ENCODE data around the gene CALD1.

Gene CALD1

GRCh38 chr7:134787064-134787463 is 7.6 kb downstream of the CALD1 start:
- no peak overlapping the region for H3K4me3 ChIP-seq (ENCODE audit: low read depth, low read length)
- TF ChIP-seq CTCF (IDR thresholded peaks at IDR 0.05; ENCODE audit: low read depth, low read length) = no peak

GRCh38 chr7:134787720-134788119 is 8.3 kb downstream of the CALD1 start:
- TF ChIP-seq CTCF (IDR thresholded peaks at IDR 0.05; ENCODE audit: low read depth, low read length) = no peak
- H3K4me3 ChIP-seq (ENCODE audit: low read depth, low read length) = no peak overlapping the region

GRCh38 chr7:134788191-134788590 is 8.8 kb downstream of the CALD1 start:
- TF ChIP-seq CTCF (IDR thresholded peaks at IDR 0.05; ENCODE audit: low read depth, low read length) = no peak
- no peak overlapping the region for H3K4me3 ChIP-seq (ENCODE audit: low read depth, low read length)

GRCh38 chr7:134789967-134790685 is 10.7 kb downstream of the CALD1 start:
- TF ChIP-seq CTCF (IDR thresholded peaks at IDR 0.05; ENCODE audit: low read depth, low read length) = no peak
- no peak overlapping the region for H3K4me3 ChIP-seq (ENCODE audit: low read depth, low read length)

- no peak for TF ChIP-seq CTCF (IDR thresholded peaks at IDR 0.05; ENCODE audit: low read depth, low read length)
- no peak overlapping the region for H3K4me3 ChIP-seq (ENCODE audit: low read depth, low read length)
These were observed 13.5 kb downstream of the CALD1 start for GRCh38 chr7:134792968-134793367.

GRCh38 chr7:134795231-134795630 is 15.8 kb downstream of the CALD1 start:
- H3K4me3 ChIP-seq (ENCODE audit: low read depth, low read length) = no peak overlapping the region
- TF ChIP-seq CTCF (IDR thresholded peaks at IDR 0.05; ENCODE audit: low read depth, low read length) = no peak

- no peak for TF ChIP-seq CTCF (IDR thresholded peaks at IDR 0.05; ENCODE audit: low read depth, low read length)
- H3K4me3 ChIP-seq (ENCODE audit: low read depth, low read length) = no peak overlapping the region
These were observed 18.7 kb downstream of the CALD1 start for GRCh38 chr7:134798155-134798554.
